ENCODE results near the gene ZMYND8.

GRCh38 chr20:47397652-47398301 lies 41.3 kb upstream of the ZMYND8 start:
- TF ChIP-seq CTCF (IDR thresholded peaks at IDR 0.05), result no peak
- TF ChIP-seq ZFX (IDR thresholded peaks at IDR 0.05; ENCODE audit: borderline replicate concordance), result no peak
